H54 (cell line): ENCODE data around the gene DCDC1.
A peak's percentile ranks its signal among the peaks of the same experiment; 100 is the strongest.

Source experiments
- DNase-seq: peaks from one replicate; pipeline ENCODE4 v3.0.0; 2011; ENCODE audit warnings: low spot score, mixed read lengths; ENCODE audit not compliant: insufficient read length
- FAIRE-seq: peaks from 3 replicates; lab custom pipeline; 2011; peaks lifted over from hg19 to GRCh38; lab: Jason Lieb, UNC
- POLR2A ChIP-seq: IDR thresholded peaks from 2 replicates; pipeline ENCODE4 v1.6.1; 2011; ENCODE audit warnings: low read depth, mild to moderate bottlenecking, low read length

The DCDC1 gene

GRCh38 chr11:31236143-31236542 is 133.4 kb downstream of the DCDC1 start:
- DNase-seq (no peak), FAIRE-seq (peak; percentile 23)
- no peak for TF ChIP-seq POLR2A

DNA sequence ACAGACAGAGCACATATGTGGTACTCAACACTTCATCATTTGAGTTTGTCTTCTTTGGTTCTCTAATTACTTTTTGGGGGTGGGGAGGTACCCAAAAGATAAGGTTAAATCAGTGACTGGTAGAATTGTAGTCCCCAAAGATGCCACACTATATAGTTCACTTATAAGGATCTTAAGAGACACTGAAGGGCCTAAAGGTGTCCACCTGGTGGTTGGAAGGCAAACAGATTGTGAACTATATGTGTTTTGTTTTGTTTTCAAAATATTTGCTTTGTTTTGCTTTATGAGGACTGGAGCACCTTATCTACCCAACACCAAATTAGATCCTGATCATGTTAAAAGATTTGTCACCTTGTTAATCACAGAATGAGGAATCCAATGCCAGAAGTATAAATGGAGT is 136.1 kb downstream of the DCDC1 start:
- TF ChIP-seq POLR2A = no peak
- DNase-seq (no peak), FAIRE-seq (no peak)

GRCh38 chr11:31231601-31232000 is 137.9 kb downstream of the DCDC1 start:
- TF ChIP-seq POLR2A = no peak
- FAIRE-seq (no peak), DNase-seq (no peak)

- no peak for FAIRE-seq
- TF ChIP-seq POLR2A = no peak
- DNase-seq = no peak
These were observed 150.7 kb downstream of the DCDC1 start for GRCh38 chr11:31218847-31219246.

- no peak for DNase-seq
- no peak for FAIRE-seq
These were observed 155.2 kb downstream of the DCDC1 start for GRCh38 chr11:31214372-31214771.

GRCh38 chr11:31199378-31199777 is 170.2 kb downstream of the DCDC1 start:
- DNase-seq (no peak), FAIRE-seq (no peak)
- TF ChIP-seq POLR2A = no peak

More at GRCh38 chr11:31214372-31214771, 155.2 kb downstream of the DCDC1 start:
- no peak for TF ChIP-seq POLR2A

DNA sequence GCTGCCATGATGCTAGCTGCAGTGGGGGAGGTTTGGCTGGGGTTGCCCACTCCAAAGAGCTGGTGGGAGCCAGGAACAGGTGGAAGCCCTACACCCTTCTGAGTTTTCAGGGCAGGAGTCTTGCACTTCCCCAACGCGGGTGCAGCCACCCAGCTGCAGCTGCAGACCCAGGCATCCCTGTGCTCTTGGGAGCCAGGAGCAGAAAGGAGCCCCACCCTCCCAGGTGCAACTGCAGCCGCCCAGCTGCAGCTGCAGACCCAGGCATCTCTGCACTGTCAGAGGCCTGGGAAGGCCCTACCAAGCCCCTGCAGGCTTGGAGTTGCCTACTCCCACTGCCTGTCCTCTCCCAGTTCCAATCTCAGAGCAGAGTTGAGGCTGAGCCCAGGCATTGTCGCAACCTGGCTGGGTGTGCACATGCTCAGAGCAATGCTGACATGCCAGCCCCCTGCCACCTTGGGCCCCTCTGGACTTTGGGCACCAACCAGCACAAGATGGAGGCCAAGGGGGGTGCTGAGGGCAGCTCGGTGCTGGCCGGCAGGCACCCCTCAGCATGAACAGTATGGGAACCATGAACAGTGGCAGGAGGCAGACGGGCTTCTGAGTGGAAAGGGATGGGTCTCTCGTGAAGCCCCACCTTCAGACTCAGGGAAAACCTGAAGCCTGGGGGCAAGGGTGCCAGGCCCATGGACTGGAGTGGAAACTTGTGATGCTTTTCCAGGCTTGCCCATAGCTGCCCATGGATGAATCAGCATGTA is 195.4 kb downstream of the DCDC1 start:
- DNase-seq (no peak), FAIRE-seq (no peak)
- TF ChIP-seq POLR2A = no peak

DNA sequence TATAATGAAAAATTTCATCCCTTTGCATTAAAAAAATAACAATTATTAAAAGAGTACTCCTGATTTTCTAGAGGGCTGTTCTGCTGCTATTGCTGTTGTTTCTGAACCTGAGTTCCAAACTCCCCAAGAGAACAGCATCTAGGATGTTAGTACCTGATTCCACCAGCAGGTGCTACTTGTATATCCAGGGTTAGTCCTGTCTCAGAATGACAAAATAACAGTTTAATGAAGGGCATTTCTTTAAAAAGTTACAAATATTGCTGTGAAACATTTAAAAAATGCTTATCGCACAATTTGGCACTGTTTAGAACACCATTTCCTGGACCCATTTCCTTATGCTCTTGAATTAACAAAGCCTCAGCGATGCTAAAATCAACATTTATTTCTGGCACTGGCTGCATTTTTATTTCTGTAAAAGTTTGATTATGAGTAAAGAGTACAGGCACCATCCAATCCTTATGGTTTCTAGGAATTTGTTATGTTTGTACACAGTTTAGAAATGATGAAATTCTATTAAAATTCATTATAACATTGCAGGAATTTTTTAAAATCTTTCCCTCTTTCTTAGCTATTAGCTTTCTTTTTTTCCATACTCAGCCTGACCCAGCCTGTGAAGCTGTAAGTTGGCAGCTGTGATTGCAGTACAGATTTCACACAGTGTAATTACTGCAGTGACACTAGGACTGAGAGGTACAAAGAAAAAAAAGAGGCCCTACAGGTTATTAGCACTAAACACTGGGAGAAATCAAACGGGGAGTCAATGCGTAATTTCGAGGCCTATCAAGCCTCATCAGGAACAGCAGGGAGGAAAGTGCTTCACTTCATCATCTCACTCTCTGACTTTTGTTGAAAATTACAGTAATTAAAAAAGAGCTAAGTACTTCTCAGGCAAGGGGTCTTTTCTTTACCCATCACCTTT is 208.8 kb downstream of the DCDC1 start:
- no peak for TF ChIP-seq POLR2A
- FAIRE-seq (no peak), DNase-seq (no peak)

GRCh38 chr11:31150841-31151240 is 218.7 kb downstream of the DCDC1 start:
- no peak for DNase-seq
- no peak for FAIRE-seq
- no peak for TF ChIP-seq POLR2A

DNA sequence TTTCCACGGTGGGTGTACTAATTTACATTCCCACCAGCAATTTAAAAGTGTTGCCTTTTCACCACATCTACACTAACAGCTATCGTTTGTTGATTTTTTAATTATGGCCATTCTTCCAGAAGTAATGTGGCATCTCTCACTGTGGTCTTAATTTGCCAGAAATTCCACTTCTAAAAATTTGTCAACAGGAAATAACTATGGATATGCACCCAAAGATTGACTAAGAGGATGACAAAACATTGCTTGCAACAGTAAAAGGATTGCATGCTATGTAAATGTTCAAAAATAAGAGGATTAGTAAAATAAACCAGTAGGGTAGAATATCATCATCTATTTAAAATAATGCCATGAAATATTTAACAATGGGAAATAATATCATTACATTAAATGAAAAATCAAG is 219.5 kb downstream of the DCDC1 start:
- DNase-seq = no peak
- TF ChIP-seq POLR2A = no peak
- no peak for FAIRE-seq

DNA sequence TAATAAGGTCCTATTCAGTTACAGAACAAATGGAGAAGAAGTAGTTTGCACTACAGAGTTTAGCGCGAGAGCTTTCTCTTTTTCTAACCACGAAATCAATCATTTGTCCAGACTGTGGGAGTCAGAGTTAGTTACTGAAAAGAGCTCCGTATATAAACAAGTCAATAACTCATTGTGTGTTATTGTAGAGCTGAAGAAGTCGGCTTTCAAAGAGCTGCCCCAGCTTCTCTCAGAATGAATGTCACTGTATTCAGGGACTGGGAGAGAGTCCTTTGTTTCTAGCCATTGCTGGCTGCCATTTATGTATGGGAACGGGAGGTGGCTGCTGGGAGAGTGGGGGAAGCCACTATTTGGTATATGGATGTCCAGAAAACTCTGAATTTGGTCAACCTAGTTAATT is 227.8 kb downstream of the DCDC1 start:
- no peak for DNase-seq
- no peak for FAIRE-seq

GRCh38 chr11:31139479-31139878 is 230.1 kb downstream of the DCDC1 start:
- DNase-seq = no peak
- FAIRE-seq = no peak
- no peak for TF ChIP-seq POLR2A

More for the DNA sequence above, 227.8 kb downstream of the DCDC1 start:
- no peak for TF ChIP-seq POLR2A

- DNase-seq (no peak), FAIRE-seq (no peak)
- TF ChIP-seq POLR2A = no peak
These were observed 236.8 kb downstream of the DCDC1 start for GRCh38 chr11:31132531-31133421.
